T-helper 2 cell treated with Interferon-gamma antibody and Interleukin-4, amounts not matched to agents 100 ng/mL and 5 ng/mL, for 36 hours (primary cell): Measurements from ENCODE around the gene ACOT7. TPM values are rescaled to one million over a fixed set of nuclear protein-coding genes. Genes with fewer than 3 reads are reported as not detected.

Experiments
- intact Hi-C: fragments of 100-400 bp; cut with micrococcal nuclease; formaldehyde crosslinking; loops from one replicate; pipeline ENCODE4 v1.15.1; 2023
- total RNA-seq: library from RNA; stranded (reverse); gene quantifications from 2 replicates; pipeline ENCODE4 v1.2.3, GENCODE V29; 2022

Gene ACOT7
- total RNA-seq, 1 donor from 2014 or later, result 95.3 TPM

DNA sequence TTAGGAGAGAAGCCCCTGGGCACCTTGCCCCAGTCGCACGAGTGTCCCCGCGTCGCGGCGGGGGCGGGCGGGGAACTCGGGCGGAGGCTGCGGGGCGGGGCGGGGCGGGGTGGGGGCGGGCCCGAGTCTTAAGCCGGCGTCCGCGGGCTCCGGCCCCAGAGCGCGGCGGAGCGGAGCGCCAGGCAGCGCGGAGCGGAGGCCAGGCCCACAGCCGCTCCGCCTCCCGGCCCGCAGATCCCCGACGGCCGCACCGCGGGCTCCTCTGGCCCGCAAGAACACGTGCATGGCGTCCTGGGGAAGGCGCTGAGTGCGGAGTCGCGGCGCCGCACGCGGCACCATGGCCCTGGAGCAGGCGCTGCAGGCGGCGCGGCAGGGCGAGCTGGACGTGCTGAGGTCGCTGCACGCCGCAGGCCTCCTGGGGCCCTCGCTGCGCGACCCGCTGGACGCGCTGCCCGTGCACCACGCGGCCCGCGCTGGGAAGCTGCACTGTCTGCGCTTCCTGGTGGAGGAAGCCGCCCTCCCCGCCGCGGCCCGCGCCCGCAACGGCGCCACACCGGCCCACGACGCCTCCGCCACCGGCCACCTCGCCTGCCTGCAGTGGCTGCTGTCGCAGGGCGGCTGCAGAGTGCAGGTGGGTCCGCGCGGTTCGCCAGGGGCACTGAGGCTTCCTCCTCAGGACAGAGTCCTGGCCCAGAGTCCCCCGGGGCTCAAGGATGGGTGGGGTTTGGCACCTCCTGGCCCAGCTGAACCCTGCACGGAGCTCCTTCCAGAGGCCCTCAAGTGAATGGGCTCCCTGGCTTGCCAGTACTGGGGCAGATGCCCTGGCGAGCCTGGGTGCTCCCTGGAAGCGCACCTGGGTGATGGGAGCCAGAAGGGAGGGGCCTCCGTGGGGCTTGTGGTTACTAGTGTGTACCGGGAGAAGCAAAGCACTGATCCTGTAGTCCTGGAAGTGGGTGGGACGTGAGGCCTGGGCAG is 31.3 kb upstream of the ACOT7 start, which contains the start of gene ESPN:
Gene ESPN, plus strand, starts transcription at position 158 of the 975 bp plus-strand sequence. Its CDS starts 180 bp downstream, at position 338.
- intact Hi-C loops, result loop anchor here (5.0 kb wide), 2 partner anchors 32 to 67 kb away; partner anchors contain the start of gene PLEKHG5

- intact Hi-C loops, result loop anchor here (2.0 to 5.0 kb wide), 3 partner anchors 15 to 68 kb away; partner anchors contain the start of gene PLEKHG5
These were observed 30.5 kb upstream of the ACOT7 start for GRCh38 chr1:6424000-6424565.

GRCh38 chr1:6423321-6423999 is 29.9 kb upstream of the ACOT7 start:
- intact Hi-C loops, result loop anchor here (2.0 to 5.0 kb wide), 3 partner anchors 15 to 69 kb away; partner anchors contain the start of gene PLEKHG5

DNA sequence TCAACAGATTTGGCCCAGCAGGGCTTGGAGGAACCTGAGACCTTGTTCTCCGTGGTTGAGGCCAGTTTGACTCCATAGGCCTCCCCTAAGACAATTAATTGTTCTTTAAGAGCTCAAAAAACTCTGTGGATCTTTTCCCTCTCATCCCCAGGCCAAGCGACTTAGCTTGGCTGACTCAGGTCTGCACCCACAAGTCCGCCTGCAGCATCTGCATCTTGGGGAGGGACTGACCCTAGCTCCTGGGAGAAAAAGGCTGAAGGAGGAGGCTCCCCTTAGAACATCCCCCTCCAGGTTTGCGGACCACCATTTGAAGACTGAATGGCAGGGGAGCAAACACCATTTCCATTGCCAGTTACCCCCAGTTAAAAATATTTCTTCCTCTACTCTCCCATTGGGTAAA is 27.7 kb upstream of the ACOT7 start:
- intact Hi-C loops, result loop anchor here (5.0 kb wide), 2 partner anchors 36 to 71 kb away; partner anchors contain the start of gene PLEKHG5

- intact Hi-C loops, result loop anchor here (5.0 kb wide), 2 partner anchors 37 to 72 kb away; partner anchors contain the start of gene PLEKHG5
These were observed 27.0 kb upstream of the ACOT7 start for GRCh38 chr1:6420454-6421042.

- intact Hi-C loops, result loop anchor here (5.0 kb wide), 2 partner anchors 37 to 72 kb away; partner anchors contain the start of gene PLEKHG5
These were observed 26.4 kb upstream of the ACOT7 start, which contains the start of gene HES2 for GRCh38 chr1:6419804-6420453. Gene HES2 (minus strand): TSS chr1:6419919. CDS start chr1:6419820, 99 bp downstream.

- intact Hi-C loops, result no loop called here
These were observed 25.8 kb upstream of the ACOT7 start for GRCh38 chr1:6419397-6419803.

- intact Hi-C loops, result no loop called here
These were observed 25.3 kb upstream of the ACOT7 start for GRCh38 chr1:6418668-6419396.

- intact Hi-C loops, result no loop called here
These were observed 24.5 kb upstream of the ACOT7 start for GRCh38 chr1:6417961-6418667.

- intact Hi-C loops, result no loop called here
These were observed 23.3 kb upstream of the ACOT7 start for GRCh38 chr1:6416906-6417305.

DNA sequence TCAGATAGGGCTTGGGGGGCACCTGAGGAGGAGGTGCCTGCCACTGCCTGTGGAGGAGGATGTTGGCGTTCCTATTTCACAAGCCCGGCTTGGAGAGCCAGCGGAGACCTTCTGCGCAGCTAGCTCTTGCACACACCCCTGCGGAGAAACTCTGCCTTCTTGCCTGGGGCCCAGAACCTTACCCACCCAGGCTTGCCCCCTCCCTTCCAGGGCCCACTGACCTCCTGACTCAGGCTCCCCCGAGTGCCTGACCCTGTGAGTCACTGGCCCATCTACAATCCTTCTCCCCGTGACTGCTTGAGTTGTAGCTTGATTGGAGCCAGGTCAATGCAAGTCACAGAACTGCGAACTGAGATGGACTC is 22.7 kb upstream of the ACOT7 start:
- intact Hi-C loops, result no loop called here

DNA sequence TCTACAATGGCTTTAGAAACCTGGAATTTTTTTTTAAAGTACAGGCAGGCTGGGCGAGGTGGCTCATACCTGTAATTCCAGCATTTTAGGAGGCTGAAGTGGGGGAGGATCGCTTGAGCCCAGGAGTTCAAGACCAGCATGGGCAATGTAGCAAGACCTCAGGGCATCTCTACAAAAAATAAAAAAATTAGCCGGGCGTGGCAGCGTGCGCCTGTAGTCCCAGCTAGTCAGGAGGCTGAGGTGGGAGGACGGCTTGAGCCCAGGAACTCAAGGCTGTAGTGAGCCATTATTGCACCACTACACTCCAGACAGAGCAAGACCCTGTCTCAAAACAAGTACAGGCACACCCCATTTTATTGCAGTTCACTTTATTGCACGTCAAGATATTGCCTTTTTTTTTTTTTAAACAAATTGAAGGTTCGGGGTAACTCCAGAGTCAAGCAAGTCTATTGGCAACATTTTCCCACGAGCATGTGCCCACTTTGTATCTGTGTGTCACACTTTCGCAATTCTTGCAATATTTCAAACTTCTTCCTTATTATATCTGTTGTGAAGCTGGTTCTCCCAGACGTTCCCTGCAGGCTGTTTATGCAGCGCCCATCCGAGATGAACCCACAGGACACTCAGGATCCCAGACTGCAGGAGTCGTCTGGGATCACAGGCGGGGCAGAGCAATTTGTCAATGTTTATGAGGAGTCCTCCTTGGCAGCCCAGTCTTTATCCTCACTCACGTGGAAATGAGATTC is 21.5 kb upstream of the ACOT7 start:
- intact Hi-C loops, result no loop called here

DNA sequence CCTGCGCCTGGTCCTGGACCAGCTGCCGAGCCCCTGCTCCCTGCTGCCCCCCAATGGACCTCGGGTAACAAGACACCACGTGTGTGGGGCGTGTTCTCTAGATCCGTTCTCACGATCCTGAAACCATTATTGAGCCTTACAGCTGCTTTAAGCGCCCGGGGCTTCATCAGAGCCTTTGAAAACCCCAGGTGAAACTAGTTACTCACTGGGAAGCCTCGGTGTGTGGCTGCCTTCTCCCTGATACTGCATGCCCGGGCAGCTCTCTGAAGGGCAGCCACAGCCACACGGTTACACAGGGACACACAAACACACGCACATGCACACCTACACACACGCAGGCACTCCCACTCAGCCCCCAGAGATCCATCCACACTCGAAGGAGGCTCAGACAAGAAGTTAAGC is 20.9 kb upstream of the ACOT7 start:
- intact Hi-C loops, result no loop called here

- intact Hi-C loops, result no loop called here
These were observed 19.3 kb upstream of the ACOT7 start for GRCh38 chr1:6412896-6413295.

DNA sequence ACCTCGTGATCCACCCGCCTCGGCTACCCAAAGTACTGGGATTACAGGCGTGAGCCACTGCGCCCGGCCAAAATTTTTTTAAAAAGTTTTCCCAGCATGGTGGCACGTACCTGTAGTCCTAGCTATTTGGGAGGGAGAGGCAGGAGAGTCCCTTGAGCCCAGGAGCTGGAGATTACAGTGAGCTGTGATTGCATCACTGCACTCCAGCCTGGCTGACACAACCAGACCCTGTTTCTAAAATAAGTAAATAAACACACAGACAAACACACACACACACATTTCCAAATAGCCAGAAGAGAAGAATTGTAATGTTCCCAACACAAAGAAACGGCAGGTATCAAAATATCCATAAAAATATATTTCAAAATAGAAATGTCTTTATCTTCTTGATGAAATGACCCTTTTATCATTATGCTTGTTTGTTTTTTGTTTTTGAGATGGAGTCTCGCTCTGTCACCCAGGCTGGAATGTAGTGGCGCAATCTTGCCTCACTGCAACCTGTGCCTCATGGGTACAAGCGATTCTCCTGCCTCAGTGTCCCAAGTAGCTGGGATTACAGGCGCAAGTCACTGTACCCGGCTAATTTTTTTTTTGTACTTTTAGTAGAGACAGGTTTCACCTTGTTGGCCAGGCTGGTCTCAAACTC is 16.8 kb upstream of the ACOT7 start:
- intact Hi-C loops, result no loop called here

GRCh38 chr1:6409733-6410132 is 16.2 kb upstream of the ACOT7 start:
- intact Hi-C loops, result no loop called here

DNA sequence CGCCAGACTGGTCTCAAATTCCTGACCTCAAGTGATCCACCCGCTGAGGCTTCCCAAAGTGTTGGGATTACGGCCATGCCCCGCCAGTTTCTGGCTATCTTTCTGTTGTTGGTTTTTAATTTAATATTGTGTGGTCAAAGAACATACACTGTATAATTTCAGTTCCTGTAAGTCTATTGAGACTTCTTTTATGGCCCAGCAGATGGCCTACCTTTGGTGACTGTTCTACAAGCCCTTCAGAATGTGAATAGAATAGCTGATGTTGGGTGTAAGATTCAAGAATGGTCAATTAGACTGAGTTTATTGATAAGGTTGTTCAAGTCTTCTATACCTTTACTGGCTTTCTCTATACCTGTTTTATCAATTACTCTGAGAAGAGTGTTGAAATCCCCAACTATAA is 15.5 kb upstream of the ACOT7 start:
- intact Hi-C loops, result no loop called here

- intact Hi-C loops, result no loop called here
These were observed 14.5 kb upstream of the ACOT7 start for GRCh38 chr1:6408023-6408422.
